ENCODE results near the gene ARAP3. TPM values are rescaled to one million over a fixed set of nuclear protein-coding genes. Genes with fewer than 3 reads are reported as not detected.

The ARAP3 gene
- total and polyA plus RNA-seq, 2 experiments from 2014 or later, result 0.59 to 1.6 TPM

- TF ChIP-seq CTCF (IDR thresholded peaks at IDR 0.05; ENCODE audit: low read depth, low read length), result no peak
- H3K4me1 ChIP-seq (ENCODE audit: low read depth), result no peaks in the 10 kb centered on the region
- H3K27me3 ChIP-seq, result no peaks in the 10 kb centered on the region
- no peak overlapping the region for H3K4me3 ChIP-seq
- no peaks in the 10 kb centered on the region for H3K9me3 ChIP-seq (ENCODE audit: low read depth)
- no peak overlapping the region for H3K27ac ChIP-seq
- H3K36me3 ChIP-seq, result no peaks in the 10 kb centered on the region
- peak in 1 of 2 donors; percentile 89 for DNase-seq (ENCODE audit: low read depth in 1 of 2, low spot score in 1 of 2)
Observed at GRCh38 chr5:141603923-141604717, 77.9 kb downstream of the ARAP3 start.

Other genes starting within 250 kb of the ARAP3 start
- gene PCDHGC3, start 206.3 kb downstream of the ARAP3 start, total RNA-seq, result 23.6 and 29.9 TPM in 2 replicates
- gene PCDHGC3, start 206.3 kb downstream of the ARAP3 start, polyA plus RNA-seq, result 23.0 and 29.8 TPM in 2 replicates
- gene PCDHGC4, start 197.2 kb downstream of the ARAP3 start, total RNA-seq, result 1.1 and 7.9 TPM in 2 replicates
- gene PCDHGC4, start 197.2 kb downstream of the ARAP3 start, polyA plus RNA-seq, result 0.84 and 2.9 TPM in 2 replicates
- gene PCDHGC5, start 193.1 kb downstream of the ARAP3 start, total RNA-seq, result 0.74 and 2.2 TPM in 2 replicates
- not detected in 2 replicates for gene PCDHGC5, start 193.1 kb downstream of the ARAP3 start, polyA plus RNA-seq
- 17.1 and 24.4 TPM in 2 replicates for gene DIAPH1, start 63.2 kb downstream of the ARAP3 start, total RNA-seq
- 24.0 and 31.0 TPM in 2 replicates for gene DIAPH1, start 63.2 kb downstream of the ARAP3 start, polyA plus RNA-seq
- 64.7 and 78.3 TPM in 2 replicates for gene HDAC3, start 45.4 kb downstream of the ARAP3 start, total RNA-seq
- 112 and 117 TPM in 2 replicates for gene HDAC3, start 45.4 kb downstream of the ARAP3 start, polyA plus RNA-seq
- 1.8 and 3.6 TPM in 2 replicates for gene RELL2, start 45.2 kb downstream of the ARAP3 start, total RNA-seq
- 2.3 TPM in 1 of 2 replicates, not detected in the other for gene RELL2, start 45.2 kb downstream of the ARAP3 start, polyA plus RNA-seq
- gene FCHSD1, start 30.8 kb downstream of the ARAP3 start, total RNA-seq, result 9.8 and 24.9 TPM in 2 replicates
- gene FCHSD1, start 30.8 kb downstream of the ARAP3 start, polyA plus RNA-seq, result 7.8 and 13.0 TPM in 2 replicates
- 0.46 and 0.63 TPM in 2 replicates for gene PCDH1, start 196.2 kb upstream of the ARAP3 start, total RNA-seq
- 0.77 and 1.2 TPM in 2 replicates for gene PCDH1, start 196.2 kb upstream of the ARAP3 start, polyA plus RNA-seq
- 101 and 108 TPM in 2 replicates for gene DELE1, start 241.6 kb upstream of the ARAP3 start, total RNA-seq
- gene DELE1, start 241.6 kb upstream of the ARAP3 start, polyA plus RNA-seq, result 41.7 and 58.1 TPM in 2 replicates